Activated T-cell treated with anti-CD3 and anti-CD28 coated beads, Interleukin-2, amount 50 U/mL, for 1 hour (primary cell): ENCODE results near the gene ELP5.

Experiments used
- DNase-seq: peaks from one replicate; pipeline ENCODE4 v3.0.0-alpha.2; 2020

The ELP5 gene

GRCh38 chr17:7258731-7259554, 6.9 kb downstream of the ELP5 start:
- no peak for DNase-seq

GRCh38 chr17:7259555-7259889, 7.5 kb downstream of the ELP5 start:
- DNase-seq = no peak

- no peak for DNase-seq
These were observed 8.1 kb downstream of the ELP5 start for GRCh38 chr17:7260151-7260550.

GRCh38 chr17:7260651-7261378, 8.8 kb downstream of the ELP5 start:
- no peak for DNase-seq

- DNase-seq = peak; percentile 52
These were observed 9.6 kb downstream of the ELP5 start for GRCh38 chr17:7261379-7262191.

- peak; percentile 32 for DNase-seq
These were observed 10.3 kb downstream of the ELP5 start, which contains the start of gene CLDN7 for GRCh38 chr17:7262192-7262934. CLDN7 (minus strand) TSS chr17:7262478; CDS start chr17:7262043, 435 bp downstream.

GRCh38 chr17:7262935-7263800, 11.2 kb downstream of the ELP5 start:
- peak; percentile 35 for DNase-seq

- no peak for DNase-seq
These were observed 11.7 kb downstream of the ELP5 start for GRCh38 chr17:7263801-7264078.

- no peak for DNase-seq
These were observed 14.8 kb downstream of the ELP5 start for GRCh38 chr17:7266784-7267183.

GRCh38 chr17:7279448-7279847, 27.4 kb downstream of the ELP5 start:
- no peak for DNase-seq

GRCh38 chr17:7280519-7281073, 28.6 kb downstream of the ELP5 start:
- DNase-seq = peak; percentile 89

GRCh38 chr17:7281074-7281952, 29.3 kb downstream of the ELP5 start, which contains the start of gene SLC2A4:
SLC2A4 (plus strand) TSS chr17:7281718; CDS start chr17:7281935, 217 bp downstream.
- peak; percentile 82 for DNase-seq

- peak; percentile 31 for DNase-seq
These were observed 30.1 kb downstream of the ELP5 start for GRCh38 chr17:7281953-7282751.

- no peak for DNase-seq
These were observed 30.8 kb downstream of the ELP5 start for GRCh38 chr17:7282752-7283321.

GRCh38 chr17:7283471-7284216, 31.6 kb downstream of the ELP5 start:
- DNase-seq = no peak

GRCh38 chr17:7284911-7285310, 32.9 kb downstream of the ELP5 start:
- DNase-seq = no peak

GRCh38 chr17:7285679-7286078, 33.7 kb downstream of the ELP5 start:
- DNase-seq = no peak
